HUES6 (cell line): ENCODE results near the gene GTF2F1.
A peak's percentile ranks its signal among the peaks of the same experiment; 100 is the strongest.

Source experiments
- H3K27ac ChIP-seq: 2 replicates; pipeline ENCODE4 v1.7.0; 2013; ENCODE audit warnings: low read depth, mild to moderate bottlenecking, low read length, inconsistent platforms
- H3K27me3 ChIP-seq: 2 replicates; pipeline ENCODE4 v1.6.1; 2013; ENCODE audit warnings: low read length; ENCODE audit not compliant: control insufficient read depth, insufficient read depth
- H3K36me3 ChIP-seq: 2 replicates; pipeline ENCODE4 v1.6.1; 2013; ENCODE audit warnings: low read length; ENCODE audit not compliant: control insufficient read depth, insufficient read depth
- H3K4me1 ChIP-seq: 2 replicates; pipeline ENCODE4 v1.6.1; 2013; ENCODE audit warnings: low read length; ENCODE audit not compliant: control insufficient read depth, insufficient read depth
- H3K4me3 ChIP-seq: 2 replicates; pipeline ENCODE4 v1.5.1; 2013; ENCODE audit warnings: low read depth, low read length
- H3K9ac ChIP-seq: one replicate; pipeline ENCODE4 v1.6.1; 2013; ENCODE audit warnings: mild to moderate bottlenecking, low read length
- H3K9me3 ChIP-seq: 2 replicates; pipeline ENCODE4 v1.6.1; 2013; ENCODE audit warnings: low read depth, low read length; ENCODE audit not compliant: control insufficient read depth, insufficient read depth

Gene GTF2F1

DNA sequence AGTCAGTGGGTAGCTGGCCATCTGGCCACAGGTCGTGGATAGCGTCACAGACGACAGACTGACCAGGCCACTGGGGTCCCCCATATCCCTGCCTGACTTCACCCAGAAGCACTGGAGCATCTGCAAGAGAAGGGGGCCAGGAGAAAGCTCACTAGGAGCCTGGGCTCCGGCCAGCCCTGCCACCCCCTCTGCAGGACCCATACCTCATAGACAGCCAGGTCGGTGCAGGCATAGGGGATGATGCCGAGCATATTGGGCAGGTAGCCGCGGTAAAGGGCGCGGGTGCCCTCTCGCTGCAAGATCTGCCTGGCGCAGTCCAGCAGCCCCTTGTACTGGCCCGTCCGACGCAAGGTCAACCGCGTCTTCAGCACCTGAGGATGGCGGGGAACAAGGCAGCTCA lies 34.2 kb upstream of the GTF2F1 start:
- Histone ChIP-seq H3K4me1 (0 out of 2 replicates have a peak, but pooled peaks cover 4% of the 10 kb centered on the region), H3K36me3 (peaks cover 11% of the 10 kb centered on the region), H3K9me3 (peaks cover 4% of the 10 kb centered on the region; the same call in 1 of the 2 replicates), H3K4me3 (no peak overlapping the region), H3K27me3 (peaks cover 11% of the 10 kb centered on the region), H3K9ac (no peak overlapping the region), H3K27ac (no peak overlapping the region)

DNA sequence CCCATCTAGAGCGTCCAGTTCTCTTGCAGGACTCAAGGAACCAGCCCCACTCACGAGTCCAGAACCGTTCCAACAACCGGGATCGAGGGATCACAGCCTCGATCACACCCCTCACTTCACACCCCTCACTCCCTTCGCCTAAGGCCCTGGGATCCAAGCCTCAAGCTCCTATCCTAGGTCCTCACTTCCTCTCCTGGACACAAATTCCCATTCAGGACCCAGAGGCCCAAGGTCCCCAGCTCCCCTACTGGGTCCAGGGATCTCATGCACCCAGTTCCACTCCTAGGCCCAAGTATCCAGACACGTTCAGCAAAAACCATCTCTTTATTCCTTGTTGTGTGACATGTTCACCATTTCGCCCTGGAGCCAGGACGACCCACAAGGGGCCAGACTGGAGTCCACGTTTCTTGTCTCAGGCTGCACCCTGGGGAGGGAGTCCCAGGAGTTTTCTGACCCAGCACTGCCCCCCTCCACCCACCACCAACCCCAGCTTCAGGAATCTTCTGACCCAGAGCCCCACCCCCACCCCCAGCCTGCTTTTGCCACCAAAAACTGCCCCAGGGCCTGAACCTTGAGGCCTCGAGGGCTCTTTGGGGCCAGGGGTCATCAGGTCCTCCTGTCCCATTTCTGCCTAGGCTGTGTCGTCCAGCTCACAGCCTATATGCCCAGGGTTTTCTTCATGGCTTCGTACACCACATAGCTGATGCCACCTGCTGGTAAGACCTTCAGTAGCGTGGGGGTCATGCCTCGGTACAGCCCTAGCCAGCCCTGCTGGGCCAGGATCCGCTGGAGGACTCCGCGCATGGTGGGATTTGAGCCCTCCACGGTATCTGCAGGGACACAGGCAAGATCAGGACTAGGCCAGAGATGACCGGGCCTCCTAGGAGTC lies 33.0 kb upstream of the GTF2F1 start:
- no peak overlapping the region for H3K27ac ChIP-seq
- 0 out of 2 replicates have a peak overlapping the region, but pooled peaks have one; percentile 1 for H3K4me3 ChIP-seq

DNA sequence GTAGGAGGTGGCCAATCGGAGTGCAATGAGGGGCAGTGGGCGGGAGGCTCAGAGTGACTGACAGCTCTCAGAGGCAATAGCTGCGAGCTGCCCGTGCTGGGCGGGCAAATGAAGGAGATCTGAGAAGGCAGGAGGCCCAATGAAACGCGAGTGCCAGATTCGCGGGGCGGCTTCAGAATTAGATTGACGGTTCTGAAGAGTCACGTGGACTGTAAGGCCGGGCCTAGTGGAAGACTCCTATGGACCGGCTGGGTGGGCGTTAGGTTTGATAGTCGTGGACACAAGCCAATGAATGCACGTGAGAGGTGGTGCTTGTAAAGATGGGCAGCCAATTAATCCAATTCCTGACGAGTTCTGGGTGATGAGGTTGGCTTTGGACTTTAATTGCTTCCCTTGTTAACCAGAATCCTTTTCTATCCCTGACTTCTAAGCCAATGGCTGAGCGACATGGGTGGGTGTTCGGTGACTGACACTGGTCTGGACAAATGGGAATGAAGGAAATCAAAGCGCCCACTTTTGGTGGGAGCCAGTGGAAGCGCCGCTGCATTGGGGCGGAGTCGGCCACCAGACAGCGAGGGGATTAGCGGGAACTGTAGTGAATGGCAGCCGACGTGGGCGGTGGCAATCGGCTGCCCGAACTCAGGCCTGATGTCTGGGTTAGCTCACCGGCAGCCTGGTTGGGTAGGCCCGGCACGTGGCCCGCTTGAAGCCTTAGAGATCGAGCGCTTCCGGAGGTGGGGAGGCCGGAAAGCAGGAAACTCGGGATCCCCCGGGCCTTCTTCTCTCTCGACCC lies 32.2 kb upstream of the GTF2F1 start:
- Histone ChIP-seq H3K27me3 (peaks cover 10% of the 10 kb centered on the region), H3K9ac (no peak overlapping the region), H3K9me3 (peaks cover 4% of the 10 kb centered on the region; the same call in 1 of the 2 replicates), H3K27ac (no peak overlapping the region), H3K4me1 (0 out of 2 replicates have a peak, but pooled peaks cover 4% of the 10 kb centered on the region), H3K36me3 (peaks cover 31% of the 10 kb centered on the region), H3K4me3 (no peak overlapping the region)

More for the DNA sequence above, 33.0 kb upstream of the GTF2F1 start:
- Histone ChIP-seq H3K9ac (no peak overlapping the region), H3K36me3 (peaks cover 23% of the 10 kb centered on the region), H3K9me3 (peaks cover 4% of the 10 kb centered on the region; the same call in 1 of the 2 replicates), H3K4me1 (0 out of 2 replicates have a peak, but pooled peaks cover 4% of the 10 kb centered on the region), H3K27me3 (peaks cover 11% of the 10 kb centered on the region)

DNA sequence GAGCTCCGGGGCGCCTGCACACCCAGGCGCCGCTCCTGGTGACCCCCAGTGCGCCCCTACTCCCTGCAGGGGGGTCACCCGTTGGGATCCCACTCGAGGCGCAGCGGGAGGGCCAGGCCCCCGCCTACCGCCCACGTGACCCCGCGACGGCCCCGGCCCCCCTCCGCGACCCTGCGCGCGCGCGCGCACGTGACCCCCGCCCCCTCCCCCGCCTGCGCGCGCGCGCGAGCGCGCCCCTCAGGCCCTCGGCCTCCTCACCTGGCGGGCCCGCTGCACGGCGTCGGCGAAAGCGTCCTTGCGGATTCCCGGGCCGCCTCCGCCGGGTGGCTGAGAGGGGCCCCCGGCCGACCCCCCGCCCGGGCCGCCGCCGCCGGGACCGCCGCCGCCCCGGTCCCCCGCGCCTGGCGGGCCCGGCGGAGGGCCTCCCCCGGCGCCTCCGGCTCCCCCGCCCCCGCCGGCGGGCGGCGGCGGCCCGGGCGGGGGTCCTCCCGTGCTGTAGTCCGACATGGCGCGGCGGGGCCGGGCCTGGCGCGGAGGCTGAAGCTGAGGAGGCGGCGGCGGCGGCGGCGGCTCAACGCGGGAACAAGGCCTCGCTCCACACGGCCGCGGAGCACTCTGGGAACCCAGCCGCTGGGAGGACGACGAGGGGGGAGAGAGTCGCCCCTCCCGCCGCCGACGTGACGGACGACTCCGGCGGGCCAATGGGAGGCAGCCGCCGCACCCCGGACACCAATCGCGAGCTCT lies 31.4 kb upstream of the GTF2F1 start, which contains the start of gene KHSRP:
KHSRP (minus strand) TSS at position 617 of the 744 bp plus-strand sequence; CDS start at position 507, 110 bp downstream.
- Histone ChIP-seq H3K4me1 (0 out of 2 replicates have a peak, but pooled peaks cover 4% of the 10 kb centered on the region), H3K4me3 (peak within 1 kb of the TSS; percentile 89), H3K9ac (peak within 1 kb of the TSS; percentile 89), H3K27me3 (peaks cover 2% of the 10 kb centered on the region), H3K9me3 (peaks cover 4% of the 10 kb centered on the region; the same call in 1 of the 2 replicates), H3K36me3 (peaks cover 39% of the 10 kb centered on the region), H3K27ac (peak within 1 kb of the TSS; percentile 85; the same call in 1 of the 2 replicates)

DNA sequence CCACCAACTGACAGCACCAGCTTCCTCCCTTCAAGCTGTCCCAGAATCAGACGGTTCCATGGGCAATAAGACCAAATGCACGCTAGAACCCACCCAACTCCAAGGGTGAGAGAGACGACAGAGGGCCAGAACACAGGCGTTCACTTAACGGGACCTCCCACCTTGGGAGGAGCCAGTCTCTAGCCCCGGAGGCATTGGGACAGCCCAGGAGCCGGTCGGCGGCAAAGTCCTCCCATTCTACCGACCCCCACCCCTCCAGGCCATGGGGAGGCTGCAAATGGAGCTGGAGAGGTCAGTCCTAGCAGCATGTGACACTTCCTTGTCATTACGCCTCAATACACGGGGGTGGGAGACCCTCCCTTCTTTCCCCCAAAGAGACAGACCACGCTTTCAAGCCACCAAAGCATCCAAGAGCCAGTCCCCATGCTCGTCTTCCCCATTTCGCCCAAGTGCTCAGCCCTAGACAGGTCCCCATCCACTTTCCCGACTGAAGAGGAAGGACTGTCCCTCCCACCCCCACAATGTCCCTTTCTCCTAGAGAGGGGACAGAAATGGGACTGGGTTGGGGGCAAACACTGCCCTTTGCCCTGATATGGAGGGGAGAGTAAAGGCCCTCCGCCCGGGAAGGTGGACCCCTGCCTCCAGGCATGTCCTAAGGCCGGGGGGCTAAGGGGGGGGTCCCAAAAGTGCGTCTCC lies 30.7 kb upstream of the GTF2F1 start:
- Histone ChIP-seq H3K27me3 (no peaks in the 10 kb centered on the region), H3K36me3 (peaks cover 46% of the 10 kb centered on the region), H3K9me3 (peaks cover 4% of the 10 kb centered on the region; the same call in 1 of the 2 replicates), H3K4me1 (0 out of 2 replicates have a peak, but pooled peaks cover 4% of the 10 kb centered on the region), H3K4me3 (peak overlapping the region; percentile 89), H3K9ac (peak overlapping the region; percentile 89), H3K27ac (peak overlapping the region; percentile 85; the same call in 1 of the 2 replicates)

DNA sequence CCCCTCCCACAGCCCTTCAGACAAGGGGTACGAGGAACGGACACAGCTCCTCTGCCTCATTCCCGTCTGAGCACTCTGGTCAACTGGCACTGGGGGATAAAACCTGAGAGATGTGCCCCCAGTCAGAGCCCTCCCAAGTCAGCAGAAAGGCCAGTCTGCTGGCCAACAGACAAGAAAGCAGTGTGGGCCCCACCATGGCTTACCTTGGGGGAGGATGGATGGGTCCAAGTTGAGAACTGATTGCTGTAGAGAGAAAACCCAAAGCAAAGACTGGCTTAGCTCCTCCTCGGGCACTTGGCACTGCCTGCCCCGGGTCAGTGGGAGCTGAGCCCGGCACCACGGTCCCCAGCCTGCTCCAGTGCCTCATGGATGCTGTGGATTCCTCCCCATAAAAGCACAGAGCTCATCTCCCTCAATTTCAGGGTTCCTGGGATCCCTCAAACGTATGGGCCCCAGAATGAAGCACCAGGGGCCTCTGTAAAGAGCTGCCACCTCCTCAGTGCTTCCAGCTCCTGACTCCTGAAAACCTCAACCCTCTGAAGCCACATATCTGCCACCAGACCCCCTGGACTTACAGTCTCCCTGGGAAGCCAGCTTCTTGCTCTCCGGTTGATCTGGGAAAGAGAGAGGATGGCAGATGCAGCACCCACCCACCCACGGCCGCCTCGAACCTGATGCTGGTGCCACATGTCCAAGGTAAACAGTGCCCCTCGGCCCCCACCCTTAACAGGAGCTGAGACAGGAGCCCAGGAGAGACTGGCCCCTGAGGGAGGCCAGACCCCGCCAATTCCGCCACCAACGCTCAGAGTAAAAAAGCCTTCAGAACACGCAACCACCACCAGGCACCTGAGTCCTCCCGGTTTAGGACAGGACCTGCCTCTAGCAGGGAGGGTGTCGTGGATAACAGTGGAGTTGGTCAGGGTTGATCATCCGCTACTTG lies 28.4 kb upstream of the GTF2F1 start:
- Histone ChIP-seq H3K9me3 (peaks cover 4% of the 10 kb centered on the region; the same call in 1 of the 2 replicates), H3K4me1 (0 out of 2 replicates have a peak, but pooled peaks cover 4% of the 10 kb centered on the region), H3K4me3 (no peak overlapping the region), H3K36me3 (peaks cover 69% of the 10 kb centered on the region), H3K27ac (no peak overlapping the region), H3K9ac (no peak overlapping the region), H3K27me3 (no peaks in the 10 kb centered on the region)

DNA sequence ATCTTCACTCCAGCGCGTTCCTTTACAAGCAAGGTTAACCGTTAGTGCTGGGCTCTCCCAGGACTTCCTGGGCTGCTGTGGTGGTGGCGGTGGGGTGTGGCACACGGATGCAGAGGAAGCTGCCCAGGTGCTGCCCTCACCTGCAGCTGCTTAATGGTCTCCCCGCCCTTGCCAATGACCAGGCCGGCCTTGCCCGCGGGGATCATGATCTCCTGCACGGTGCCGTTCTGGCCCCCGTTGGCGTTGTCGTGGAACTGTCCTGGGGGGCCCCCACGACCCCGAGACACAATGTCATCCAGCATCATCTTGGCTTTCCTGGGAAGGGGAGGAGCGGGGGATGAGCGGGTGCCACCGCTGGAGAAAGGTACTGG lies 25.6 kb upstream of the GTF2F1 start:
- Histone ChIP-seq H3K4me3 (no peak overlapping the region), H3K9ac (no peak overlapping the region), H3K36me3 (peaks cover 93% of the 10 kb centered on the region), H3K27me3 (no peaks in the 10 kb centered on the region), H3K9me3 (no peaks in the 10 kb centered on the region), H3K27ac (no peak overlapping the region), H3K4me1 (0 out of 2 replicates have a peak, but pooled peaks cover 4% of the 10 kb centered on the region)

DNA sequence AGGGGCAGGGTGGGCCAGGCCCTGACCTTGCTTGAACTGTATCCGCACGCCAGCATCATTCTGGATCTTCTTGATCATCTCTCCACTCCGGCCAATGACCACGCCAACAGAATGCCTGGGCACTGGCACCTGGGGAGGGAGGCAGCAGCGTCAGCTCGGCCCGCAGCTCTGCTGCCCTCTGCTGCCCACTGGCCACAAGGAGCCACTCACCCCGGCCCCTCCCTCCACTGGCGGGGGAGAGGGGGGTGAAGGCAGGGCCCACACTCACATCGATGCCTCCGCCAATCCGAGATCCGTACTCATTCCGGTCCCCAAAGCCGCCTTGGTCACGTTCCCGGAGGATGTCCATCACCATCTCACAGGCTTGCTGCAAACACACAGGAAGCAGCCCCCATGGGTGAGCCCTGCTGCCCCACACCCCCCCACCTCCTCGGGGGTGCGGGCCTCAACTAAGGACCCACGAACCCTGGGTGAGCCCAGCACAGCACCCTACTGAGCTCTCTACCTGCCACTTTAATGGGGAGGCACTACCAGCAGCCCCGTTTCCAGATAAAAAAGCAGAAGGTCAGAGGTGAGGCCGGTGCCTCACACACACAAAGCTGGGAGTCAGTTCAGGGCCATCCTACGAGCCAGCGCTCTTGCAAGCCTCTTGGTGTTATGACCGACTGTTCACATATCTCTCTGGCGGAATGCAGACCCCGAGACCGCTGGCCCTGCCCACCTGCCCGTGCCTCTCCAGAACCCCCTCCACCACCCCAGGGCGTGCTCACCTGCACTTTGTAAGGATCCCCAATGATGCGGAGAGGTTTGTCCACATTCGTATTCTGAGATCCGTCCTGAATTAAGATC lies 25.0 kb upstream of the GTF2F1 start:
- Histone ChIP-seq H3K36me3 (peaks cover 90% of the 10 kb centered on the region), H3K9me3 (no peaks in the 10 kb centered on the region), H3K27me3 (no peaks in the 10 kb centered on the region), H3K4me1 (no peaks in the 10 kb centered on the region), H3K27ac (no peak overlapping the region), H3K9ac (no peak overlapping the region), H3K4me3 (no peak overlapping the region)
